OCI-LY7 (cell line): ENCODE measurements around the gene PLCL1. TPM values are rescaled to one million over a fixed set of nuclear protein-coding genes. Genes with fewer than 3 reads are reported as not detected.

Experiments used
- BruUV-seq: library from RNA; stranded (reverse); fragments of 400-500 nt; replicated peaks from 2 replicates; lab custom pipeline; 2021; lab: Mats Ljungman, UMichigan
- CTCF ChIA-PET: fragments of 300-600 bp; sonication (Branson Sonifier 250); formaldehyde crosslinking; loops from one replicate; lab custom pipeline; 2022; ENCODE audit warnings: antibody characterized with exemption; ENCODE audit not compliant: unreplicated experiment; lab: Charles Lee
- POLR2A ChIA-PET: fragments of 300-600 bp; sonication (Branson Sonifier 250); formaldehyde crosslinking; loops from one replicate; lab custom pipeline; 2022; ENCODE audit warnings: antibody characterized with exemption; lab: Charles Lee
- DNase-seq: peaks from one replicate; pipeline ENCODE4 v3.0.0-alpha.2; 2015; ENCODE audit warnings: low spot score
- H2AFZ ChIP-seq: fragments of 200-600 bp; sonication (generic), shearing (Covaris generic); 2 replicates; pipeline ENCODE4 v1.6.1; 2014; ENCODE audit warnings: mild to moderate bottlenecking, antibody characterized with exemption, low read length, moderate library complexity
- H3K27ac ChIP-seq: fragments of 200-600 bp; sonication (generic); 2 replicates; pipeline ENCODE4 v1.5.1; 2014; ENCODE audit warnings: mixed run types, low read depth, mild to moderate bottlenecking, moderate library complexity, low read length, inconsistent platforms; ENCODE audit not compliant: poor library complexity, severe bottlenecking
- H3K36me3 ChIP-seq: fragments of 200-600 bp; sonication (generic); 2 replicates; pipeline ENCODE4 v1.6.1; 2014; ENCODE audit warnings: mild to moderate bottlenecking, antibody characterized with exemption, low read length, moderate library complexity, mixed read lengths; ENCODE audit not compliant: insufficient read depth
- H3K4me1 ChIP-seq: fragments of 200-600 bp; sonication (generic); 2 replicates; pipeline ENCODE4 v1.5.1; 2014; ENCODE audit warnings: mild to moderate bottlenecking, low read length; ENCODE audit not compliant: insufficient read depth, poor library complexity, severe bottlenecking
- H3K4me2 ChIP-seq: fragments of 200-600 bp; sonication (generic); 2 replicates; pipeline ENCODE4 v1.6.1; 2014; ENCODE audit warnings: mild to moderate bottlenecking, low read length
- H3K4me3 ChIP-seq: fragments of 200-600 bp; sonication (generic); 2 replicates; pipeline ENCODE4 v1.5.1; 2014; ENCODE audit warnings: mild to moderate bottlenecking, low read depth, low read length; ENCODE audit not compliant: poor library complexity, severe bottlenecking
- H3K79me2 ChIP-seq: fragments of 200-600 bp; sonication (generic); 2 replicates; pipeline ENCODE4 v1.6.1; 2016; ENCODE audit warnings: low read depth, mild to moderate bottlenecking, low read length, moderate library complexity, mixed read lengths; ENCODE audit not compliant: insufficient read depth
- H3K9me2 ChIP-seq: fragments of 200-600 bp; sonication (generic); 2 replicates; pipeline ENCODE4 v1.6.1; 2016; ENCODE audit warnings: mild to moderate bottlenecking, low read length, mixed read lengths; ENCODE audit not compliant: insufficient read depth
- H3K9me3 ChIP-seq: fragments of 200-600 bp; sonication (generic); 2 replicates; pipeline ENCODE4 v1.6.1; 2014; ENCODE audit warnings: mild to moderate bottlenecking, mixed run types, low read length, mixed read lengths
- H4K20me1 ChIP-seq: fragments of 200-600 bp; sonication (generic); 2 replicates; pipeline ENCODE4 v1.6.1; 2014; ENCODE audit warnings: mild to moderate bottlenecking, antibody characterized with exemption, low read length, moderate library complexity, mixed read lengths; ENCODE audit not compliant: insufficient read depth
- EZH2phosphoT487 ChIP-seq: fragments of 200-600 bp; sonication (generic); IDR thresholded peaks from 2 replicates; pipeline ENCODE4 v1.6.1; 2018; ENCODE audit warnings: low read depth, borderline replicate concordance, mild to moderate bottlenecking, mixed run types, antibody characterized with exemption, low read length, moderate library complexity, mixed read lengths
- intact Hi-C: fragments of 100-400 bp; cut with micrococcal nuclease; formaldehyde crosslinking; loops from one replicate; pipeline ENCODE4 v1.10.0; 2022; ENCODE audit not compliant: unreplicated experiment
- total RNA-seq, 2 experiments: library from RNA; depleted of rRNA in 1 of 2; stranded (reverse); fragments of >200 nt in 1 of 2; shearing (Covaris generic) in 1 of 2; gene quantifications; 2 replicates each; pipeline ENCODE4 v1.2.3, GENCODE V29; 2014 to 2022
- TF ChIP-seq, protein P1 (sequence below): fragments of 200-600 bp; sonication (generic); conservative IDR thresholded peaks from 2 replicates; pipeline ENCODE4 v1.5.1; 2014; ENCODE audit warnings: mild to moderate bottlenecking, antibody characterized with exemption, low read length, moderate library complexity, mixed read lengths

Gene PLCL1
- total RNA-seq, 2 experiments from 2014 or later, result 0.03 TPM; not detected in 1

DNA sequence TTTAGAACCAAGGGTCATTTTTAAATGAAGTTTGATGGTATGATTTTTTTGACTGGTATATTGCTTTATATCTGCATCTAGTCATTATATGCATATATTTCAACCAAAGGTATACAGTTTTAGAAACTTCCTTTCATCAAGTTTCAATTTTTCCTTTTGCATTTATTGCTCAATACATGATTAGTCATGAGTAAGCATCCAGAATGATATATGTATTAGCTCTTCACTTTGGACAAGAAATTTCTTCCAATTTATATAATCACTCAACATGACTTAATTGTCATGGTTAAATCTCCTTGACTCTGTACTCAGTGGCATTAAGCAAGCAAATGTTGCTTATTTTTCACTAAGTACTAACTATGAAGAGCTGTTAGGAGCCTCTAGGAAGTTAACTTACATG lies 123.6 kb downstream of the PLCL1 start:
- H3K4me3 ChIP-seq, result no peak overlapping the region
- intact Hi-C loops, result no loop called here
- no peak for DNase-seq
- no peaks in the 10 kb centered on the region for H3K79me2 ChIP-seq
- TF ChIP-seq, protein P1, sequence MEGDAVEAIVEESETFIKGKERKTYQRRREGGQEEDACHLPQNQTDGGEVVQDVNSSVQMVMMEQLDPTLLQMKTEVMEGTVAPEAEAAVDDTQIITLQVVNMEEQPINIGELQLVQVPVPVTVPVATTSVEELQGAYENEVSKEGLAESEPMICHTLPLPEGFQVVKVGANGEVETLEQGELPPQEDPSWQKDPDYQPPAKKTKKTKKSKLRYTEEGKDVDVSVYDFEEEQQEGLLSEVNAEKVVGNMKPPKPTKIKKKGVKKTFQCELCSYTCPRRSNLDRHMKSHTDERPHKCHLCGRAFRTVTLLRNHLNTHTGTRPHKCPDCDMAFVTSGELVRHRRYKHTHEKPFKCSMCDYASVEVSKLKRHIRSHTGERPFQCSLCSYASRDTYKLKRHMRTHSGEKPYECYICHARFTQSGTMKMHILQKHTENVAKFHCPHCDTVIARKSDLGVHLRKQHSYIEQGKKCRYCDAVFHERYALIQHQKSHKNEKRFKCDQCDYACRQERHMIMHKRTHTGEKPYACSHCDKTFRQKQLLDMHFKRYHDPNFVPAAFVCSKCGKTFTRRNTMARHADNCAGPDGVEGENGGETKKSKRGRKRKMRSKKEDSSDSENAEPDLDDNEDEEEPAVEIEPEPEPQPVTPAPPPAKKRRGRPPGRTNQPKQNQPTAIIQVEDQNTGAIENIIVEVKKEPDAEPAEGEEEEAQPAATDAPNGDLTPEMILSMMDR, result no peak
- no peak for TF ChIP-seq EZH2phosphoT487
- H4K20me1 ChIP-seq, result no peaks in the 10 kb centered on the region
- ChIA-PET POLR2A (no interaction called here), CTCF (no interaction called here)
- no peaks in the 10 kb centered on the region for H3K9me3 ChIP-seq
- H2AFZ ChIP-seq, result no peak overlapping the region
- H3K27ac ChIP-seq, result no peak overlapping the region
- no peaks in the 10 kb centered on the region for H3K36me3 ChIP-seq
- no peak overlapping the region for H3K4me2 ChIP-seq
- no peaks in the 10 kb centered on the region for H3K9me2 ChIP-seq
- H3K4me1 ChIP-seq, result no peaks in the 10 kb centered on the region
- no TSS peak for BruUV-seq

DNA sequence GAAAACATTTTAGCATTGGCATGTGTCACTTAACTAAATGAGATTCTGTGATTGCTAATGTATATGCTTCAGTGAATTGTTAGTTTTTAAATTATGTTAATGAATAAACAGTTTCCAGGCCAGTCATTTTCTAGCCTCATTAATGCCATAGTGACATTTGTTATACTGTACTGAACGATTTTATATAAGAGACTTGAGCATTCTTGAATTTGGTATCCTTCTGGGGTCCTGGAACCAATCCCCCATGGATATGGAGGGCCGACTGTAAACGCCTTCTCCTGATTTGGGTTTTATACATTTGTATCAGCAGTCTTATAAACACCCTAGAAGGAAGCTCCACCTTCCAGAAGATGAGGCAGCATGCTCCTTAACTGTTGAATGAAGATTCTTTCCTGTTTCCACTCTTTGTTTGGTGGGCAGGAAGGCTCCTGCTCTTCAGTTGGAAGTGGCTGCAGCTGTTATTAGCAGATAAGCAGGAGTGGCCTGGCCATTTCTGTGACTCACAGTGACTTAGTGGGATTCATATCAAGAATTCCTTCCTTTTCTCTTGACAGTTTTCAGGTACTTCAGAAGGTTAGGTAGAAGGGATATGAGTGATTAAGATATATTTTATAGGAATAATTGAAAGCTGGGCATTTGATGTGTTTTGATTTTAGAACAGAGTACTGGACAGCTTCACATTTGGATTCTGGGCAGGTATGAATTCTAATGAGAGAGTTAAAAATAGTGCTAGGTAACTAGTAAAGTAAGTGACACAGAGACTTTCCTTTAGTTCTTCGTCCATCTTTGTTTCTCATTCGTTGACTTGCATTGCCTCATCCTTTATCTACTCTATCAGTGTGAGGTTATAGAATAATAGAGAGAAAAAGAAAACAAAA lies 124.9 kb downstream of the PLCL1 start:
- no peak overlapping the region for H3K4me3 ChIP-seq
- DNase-seq, result no peak
- ChIA-PET CTCF (no interaction called here), POLR2A (no interaction called here)
- no peaks in the 10 kb centered on the region for H3K9me2 ChIP-seq
- H3K4me2 ChIP-seq, result no peak overlapping the region
- no peak overlapping the region for H2AFZ ChIP-seq
- BruUV-seq, result no TSS peak
- H3K9me3 ChIP-seq, result no peaks in the 10 kb centered on the region
- H3K79me2 ChIP-seq, result no peaks in the 10 kb centered on the region
- TF ChIP-seq, protein P1, result no peak
- TF ChIP-seq EZH2phosphoT487, result no peak
- no peaks in the 10 kb centered on the region for H3K4me1 ChIP-seq
- H3K27ac ChIP-seq, result no peak overlapping the region
- no peaks in the 10 kb centered on the region for H4K20me1 ChIP-seq
- intact Hi-C loops, result no loop called here
- H3K36me3 ChIP-seq, result no peaks in the 10 kb centered on the region

DNA sequence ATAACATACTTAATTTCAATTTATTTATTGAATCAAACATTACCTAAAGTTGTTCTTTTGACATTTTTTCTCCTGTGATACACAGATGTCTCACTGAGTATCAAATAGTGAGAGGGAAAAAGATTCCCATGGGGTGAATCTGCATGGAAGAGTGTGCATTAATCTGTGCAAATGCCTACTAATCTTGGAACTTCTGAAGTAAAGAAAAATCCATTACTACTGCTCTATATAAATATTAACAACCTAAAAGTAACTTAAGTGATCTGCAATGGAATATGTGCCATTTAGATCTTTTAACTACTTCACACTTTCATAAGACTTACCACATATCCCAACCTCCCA lies 125.5 kb downstream of the PLCL1 start:
- Histone ChIP-seq H2AFZ (no peak overlapping the region), H3K4me1 (no peaks in the 10 kb centered on the region), H3K27ac (no peak overlapping the region), H3K36me3 (no peaks in the 10 kb centered on the region), H3K9me3 (no peaks in the 10 kb centered on the region), H3K9me2 (no peaks in the 10 kb centered on the region), H4K20me1 (no peaks in the 10 kb centered on the region), H3K4me2 (no peak overlapping the region), H3K79me2 (no peaks in the 10 kb centered on the region), H3K4me3 (no peak overlapping the region)
- no peak for TF ChIP-seq EZH2phosphoT487
- TF ChIP-seq, protein P1, result no peak
- intact Hi-C loops, result no loop called here
- no TSS peak for BruUV-seq
- CTCF ChIA-PET, result no interaction called here
- POLR2A ChIA-PET, result interaction anchor here (0.7 kb wide), 1 partner anchor 13 kb away, joined by 3 read pairs; no protein-coding TSS in a partner anchor
- DNase-seq, result no peak
